A549 (cell line): ENCODE results near the gene SLC8A2. TPM values are rescaled to one million over a fixed set of nuclear protein-coding genes. Genes with fewer than 3 reads are reported as not detected.

Experiments used
- ATAC-seq, 2 experiments: fragments of 200-7000 bp in 1 of 2; fragments of >200 bp in 1 of 2; cut with Nextera tagmentation in 1 of 2; cut with Tn5 transposase in 1 of 2; 3 replicates each; pipeline versions ENCODE4 v1.8.0 to v1.9.1; 2018 to 2020; ENCODE audit warnings: mild to moderate bottlenecking in 1 of 2, moderate library complexity in 1 of 2
- CTCF ChIA-PET: fragments of 300-600 bp; sonication (Branson Sonifier 250); formaldehyde crosslinking; extraction: SDS; loops from one replicate; lab custom pipeline; 2021; ENCODE audit warnings: antibody characterized with exemption, inconsistent platforms; lab: Yijun Ruan, JAX
- POLR2A ChIA-PET: fragments of 350-600 bp; formaldehyde crosslinking; extraction: SDS; loops from one replicate; lab custom pipeline; 2021; ENCODE audit warnings: antibody characterized with exemption, inconsistent platforms; lab: Yijun Ruan, JAX
- DNase-seq, 2 experiments: peaks; one replicate each; pipeline versions ENCODE4 v3.0.0 to v3.0.0-alpha.2; 2011 to 2016; ENCODE audit warnings: low read depth in 1 of 2, low spot score in 1 of 2
- FAIRE-seq: peaks from 2 replicates; lab custom pipeline; 2011; peaks lifted over from hg19 to GRCh38; lab: Jason Lieb, UNC
- H3K27ac ChIP-seq, 2 experiments: fragments of >200 bp; sonication (Bioruptor Twin); formaldehyde crosslinking; 3 replicates each; pipeline ENCODE4 v1.5.1; 2016 to 2017
- H3K4me1 ChIP-seq: fragments of >200 bp; sonication (Bioruptor Twin); formaldehyde crosslinking; 3 replicates; pipeline ENCODE4 v1.6.1; 2016
- H3K4me2 ChIP-seq: fragments of >200 bp; sonication (Bioruptor Twin); formaldehyde crosslinking; 3 replicates; pipeline ENCODE4 v1.6.1; 2016
- H3K4me3 ChIP-seq: fragments of >200 bp; sonication (Bioruptor Twin); formaldehyde crosslinking; 3 replicates; pipeline ENCODE4 v1.5.1; 2016
- H3K9me3 ChIP-seq: fragments of >200 bp; sonication (Bioruptor Twin); formaldehyde crosslinking; 3 replicates; pipeline ENCODE4 v1.6.1; 2016
- CBX2 ChIP-seq: fragments of 200-600 bp; sonication (generic); IDR thresholded peaks from 2 replicates; pipeline ENCODE4 v1.6.1; 2016; ENCODE audit warnings: low read depth, mild to moderate bottlenecking, borderline replicate concordance
- CHD2 ChIP-seq: fragments of 150-350 bp; IDR thresholded peaks from 2 replicates; pipeline ENCODE4 v1.6.1; 2014; ENCODE audit warnings: low read length; ENCODE audit not compliant: partially characterized antibody
- CHD4 ChIP-seq: fragments of 200-600 bp; sonication (generic); IDR thresholded peaks from 2 replicates; pipeline ENCODE4 v1.6.1; 2016; ENCODE audit warnings: antibody characterized with exemption, mild to moderate bottlenecking, borderline replicate concordance
- CTCF ChIP-seq: fragments of >200 bp; sonication (Bioruptor Twin); formaldehyde crosslinking; IDR thresholded peaks from 3 replicates; pipeline ENCODE4 v1.5.1; 2016
- EHMT2 ChIP-seq: fragments of 200-600 bp; sonication (generic); IDR thresholded peaks from 2 replicates; pipeline ENCODE4 v1.6.1; 2016; ENCODE audit warnings: antibody characterized with exemption, low read depth, mild to moderate bottlenecking, moderate library complexity
- ESRRA ChIP-seq: fragments of 150-350 bp; IDR thresholded peaks from 2 replicates; pipeline ENCODE4 v1.6.1; 2014; ENCODE audit warnings: mild to moderate bottlenecking, low read length, borderline replicate concordance
- FOSB ChIP-seq: fragments of 250-450 bp; sonication (Bioruptor Pico); IDR thresholded peaks from 2 replicates; pipeline ENCODE4 v1.5.0; 2020; ENCODE audit warnings: mild to moderate bottlenecking, moderate library complexity
- GATA3 ChIP-seq: IDR thresholded peaks from 2 replicates; pipeline ENCODE4 v1.6.1; 2012; ENCODE audit warnings: borderline replicate concordance
- HDAC2 ChIP-seq: fragments of 200-600 bp; sonication (generic); IDR thresholded peaks from 2 replicates; pipeline ENCODE4 v1.6.1; 2016
- HES2 ChIP-seq: fragments of >200 bp; sonication (Bioruptor Twin); formaldehyde crosslinking; IDR thresholded peaks from 2 replicates; pipeline ENCODE4 v1.6.1; 2016
- JUN ChIP-seq, 2 experiments: fragments of >200 bp; sonication (Bioruptor Twin); formaldehyde crosslinking; IDR thresholded peaks; 2 replicates in 1 of 2; 3 replicates in 1 of 2; pipeline ENCODE4 v1.6.1; 2016 to 2017
- KDM5A ChIP-seq: fragments of 200-600 bp; sonication (generic); IDR thresholded peaks from 2 replicates; pipeline ENCODE4 v1.6.1; 2016; ENCODE audit warnings: antibody characterized with exemption, mild to moderate bottlenecking
- MYC ChIP-seq: IDR thresholded peaks from 2 replicates; pipeline ENCODE4 v1.6.1; 2012; ENCODE audit warnings: mild to moderate bottlenecking, inconsistent platforms, low read length, improper control_type of control experiment, borderline replicate concordance
- NFE2L2 ChIP-seq: fragments of 150-350 bp; conservative IDR thresholded peaks from 2 replicates; pipeline ENCODE4 v1.6.1; 2014; ENCODE audit warnings: low read length
- NPAS2 ChIP-seq: fragments of 250-450 bp; sonication (Bioruptor Pico); IDR thresholded peaks from 2 replicates; pipeline ENCODE4 v1.8.0; 2022; ENCODE audit warnings: mild to moderate bottlenecking, moderate library complexity, borderline replicate concordance
- POLR2A ChIP-seq: IDR thresholded peaks from 2 replicates; pipeline ENCODE4 v1.6.1; 2012; ENCODE audit warnings: mild to moderate bottlenecking, low read length
- RCOR1 ChIP-seq: fragments of 150-350 bp; IDR thresholded peaks from 2 replicates; pipeline ENCODE4 v1.6.1; 2014; ENCODE audit warnings: antibody characterized with exemption, low read length, low read depth
- RFX5 ChIP-seq: fragments of 450-650 bp; IDR thresholded peaks from 2 replicates; pipeline ENCODE4 v1.7.1; 2014; ENCODE audit warnings: antibody characterized with exemption, mild to moderate bottlenecking, moderate library complexity
- SMC3 ChIP-seq: fragments of >200 bp; sonication (Bioruptor Twin); formaldehyde crosslinking; IDR thresholded peaks from 3 replicates; pipeline ENCODE4 v1.6.1; 2018; ENCODE audit warnings: inconsistent platforms
- SREBF2 ChIP-seq: fragments of 450-650 bp; IDR thresholded peaks from 2 replicates; pipeline ENCODE4 v1.6.1; 2014; ENCODE audit warnings: mild to moderate bottlenecking, moderate library complexity
- USF2 ChIP-seq: fragments of 450-650 bp; IDR thresholded peaks from 2 replicates; pipeline ENCODE4 v1.6.1; 2014; ENCODE audit warnings: antibody characterized with exemption
- ZC3H11A ChIP-seq: fragments of 450-650 bp; IDR thresholded peaks from 2 replicates; pipeline ENCODE4 v1.6.1; 2014; ENCODE audit warnings: antibody characterized with exemption, mild to moderate bottlenecking
- ZSCAN20 ChIP-seq: fragments of 250-450 bp; sonication (Bioruptor Pico); IDR thresholded peaks from 2 replicates; pipeline ENCODE4 v1.8.0; 2022; ENCODE audit warnings: mild to moderate bottlenecking, moderate library complexity
- WGBS: methylation state at CpG from one replicate; pipeline ENCODE4 v1.1.6; 2017; ENCODE audit errors: missing lambda C conversion rate; 5-methylcytosine and 5-hydroxymethylcytosine counted together
- polyA plus RNA-seq, 4 experiments: library from polyadenylated mRNA; depleted of rRNA in 3 of 4; stranded (reverse); fragments of >200 nt; fragmentation: RNase III in 1 of 4; extraction: RNeasy Plus Mini Kit Qiagen cat#74134 plus additional on column Dnase treatment in 1 of 4; gene quantifications; 2 replicates in 3 of 4; 3 replicates in 1 of 4; pipeline ENCODE4 v1.2.3, GENCODE V29; 2011 to 2017

Gene SLC8A2
- polyA plus RNA-seq, 2 of the 4 experiments (the other 2 are of a cell fraction): 0.15 to 0.35 TPM

GRCh38 chr19:47446534-47447469 lies 24.9 kb downstream of the SLC8A2 start:
- WGBS: 26% methylated on average over 28 of the region's 28 CpGs
- peak; percentile 81 to 94 for DNase-seq
- POLR2A ChIA-PET: interaction anchor here (0.7 to 1.2 kb wide), 4 partner anchors 8 to 37 kb away, joined by 3 to 4 read pairs (median 3); partner anchors contain the start of gene KPTN
- no peaks in the 10 kb centered on the region for H3K9me3 ChIP-seq
- TF ChIP-seq RFX5: no peak
- no peak for TF ChIP-seq USF2
- TF ChIP-seq KDM5A: no peak
- TF ChIP-seq NPAS2 (CRISPR knock-in tag): no peak
- TF ChIP-seq ZSCAN20: no peak
- TF ChIP-seq CHD2: no peak
- no peak for TF ChIP-seq ZC3H11A
- TF ChIP-seq, all 56 proteins: peak for 0
- Histone ChIP-seq H3K4me3 (peak overlapping the region; percentile 50), H3K27ac (peak overlapping the region; percentile 46 to 51; a peak in 5 of 6 replicates), H3K4me2 (peak overlapping the region; percentile 91), H3K4me1 (peaks cover 26% of the 10 kb centered on the region)
- peak; percentile 66 to 80 for ATAC-seq
- CTCF ChIA-PET: interaction anchor here (1.0 to 28.3 kb wide), 8 partner anchors 11 to 296 kb away, joined by 3 to 901 read pairs (median 15); partner anchors contain the start of genes EHD2, KPTN and NAPA
- FAIRE-seq: no peak

- peak; percentile 39 to 43 for ATAC-seq
- CTCF ChIA-PET: interaction anchor here (1.0 to 28.3 kb wide), 7 partner anchors 10 to 260 kb away, joined by 4 to 901 read pairs (median 16); partner anchors contain the start of genes EHD2, KPTN and NAPA
- H3K4me1 ChIP-seq: peaks cover 26% of the 10 kb centered on the region
- peak overlapping the region; percentile 91 for H3K4me2 ChIP-seq
- no peaks in the 10 kb centered on the region for H3K9me3 ChIP-seq
- H3K27ac ChIP-seq: peak overlapping the region in 1 of 2 experiments; percentile 9; a peak in 1 of 6 replicates
- 9% methylated on average over 21 of the region's 22 CpGs for WGBS
- TF ChIP-seq CHD4 (no peak), CTCF (no peak), FOSB (CRISPR knock-in tag) (no peak), USF2 (no peak), NFE2L2 (no peak), GATA3 (no peak), RCOR1 (no peak), JUN (IDR thresholded peaks at IDR 0.05) (no peak), EHMT2 (no peak), SMC3 (no peak), ESRRA (no peak), KDM5A (no peak), HDAC2 (no peak), SREBF2 (no peak), CBX2 (no peak), NPAS2 (CRISPR knock-in tag) (no peak), HES2 (no peak), POLR2A (no peak), MYC (no peak)
- peak in 1 of 2 experiments; percentile 59 for DNase-seq
- FAIRE-seq: no peak
- H3K4me3 ChIP-seq: peak overlapping the region; percentile 27; the same call in 2 of the 3 replicates
- POLR2A ChIA-PET: no interaction called here
Measured at GRCh38 chr19:47445937-47446402, 25.7 kb downstream of the SLC8A2 start.
